Endodermal cell (in vitro differentiated cells): ENCODE measurements around the gene RPS14. TPM values are rescaled to one million over a fixed set of nuclear protein-coding genes. Genes with fewer than 3 reads are reported as not detected.

Source experiments
- DNase-seq: peaks from one replicate; pipeline ENCODE4 v3.0.0-alpha.2; 2017
- H3K27ac ChIP-seq: 2 replicates; pipeline ENCODE4 v1.5.1; 2013; ENCODE audit warnings: mild to moderate bottlenecking, low read depth, low read length, moderate library complexity
- H3K27me3 ChIP-seq: 2 replicates; pipeline ENCODE4 v1.6.1; 2013; ENCODE audit warnings: mild to moderate bottlenecking, low read length, moderate library complexity; ENCODE audit not compliant: insufficient read depth, control insufficient read depth, poor library complexity, severe bottlenecking
- H3K36me3 ChIP-seq: 2 replicates; pipeline ENCODE4 v1.7.0; 2013; ENCODE audit warnings: mild to moderate bottlenecking, low read length, moderate library complexity; ENCODE audit not compliant: control insufficient read depth, insufficient read depth
- H3K4me1 ChIP-seq: one replicate; pipeline ENCODE4 v1.7.0; 2013; ENCODE audit warnings: low read length; ENCODE audit not compliant: control insufficient read depth, insufficient read depth
- H3K4me3 ChIP-seq: 2 replicates; pipeline ENCODE4 v1.5.1; 2013; ENCODE audit warnings: mild to moderate bottlenecking, low read length, moderate library complexity
- H3K9ac ChIP-seq: 2 replicates; pipeline ENCODE4 v1.6.1; 2013; ENCODE audit warnings: mild to moderate bottlenecking, low read length, moderate library complexity; ENCODE audit not compliant: poor library complexity, severe bottlenecking; ENCODE audit errors: extremely low read depth
- H3K9me3 ChIP-seq: 2 replicates; pipeline ENCODE4 v1.6.1; 2013; ENCODE audit warnings: mild to moderate bottlenecking, low read length, moderate library complexity; ENCODE audit not compliant: control insufficient read depth
- H3K27ac Mint-ChIP-seq: 2 replicates; pipeline ENCODE4 v1.8.0; 2020; ENCODE audit warnings: mixed read lengths
- H3K27me3 Mint-ChIP-seq: 2 replicates; pipeline ENCODE4 v1.8.0; 2021; ENCODE audit warnings: mild to moderate bottlenecking, mixed read lengths; ENCODE audit not compliant: insufficient read depth
- H3K36me3 Mint-ChIP-seq: 2 replicates; pipeline ENCODE4 v1.8.0; 2020; ENCODE audit warnings: low read depth, mixed read lengths
- H3K4me1 Mint-ChIP-seq: 2 replicates; pipeline ENCODE4 v1.8.0; 2020; ENCODE audit warnings: mixed read lengths
- H3K4me3 Mint-ChIP-seq: 2 replicates; pipeline ENCODE4 v1.8.0; 2020; ENCODE audit warnings: mild to moderate bottlenecking, moderate library complexity, mixed read lengths
- H3K9me3 Mint-ChIP-seq: 2 replicates; pipeline ENCODE4 v1.8.0; 2020; ENCODE audit warnings: mild to moderate bottlenecking, mixed read lengths
- CTCF ChIP-seq: fragments of 200-600 bp; sonication (generic); conservative IDR thresholded peaks from 2 replicates; pipeline ENCODE4 v1.5.0; 2021; ENCODE audit warnings: antibody characterized with exemption, mild to moderate bottlenecking
- WGBS, 2 experiments: methylation state at CpG; one replicate each; pipeline versions ENCODE4 v1.1.5 to v1.1.7; 2013; ENCODE audit warnings: missing lambda C conversion rate in 2 of 2, mixed read lengths in 1 of 2; ENCODE audit not compliant: insufficient coverage in 1 of 2, insufficient read length in 1 of 2; 5-methylcytosine and 5-hydroxymethylcytosine counted together
- total RNA-seq, 2 donors: library from RNA; stranded (reverse); fragmentation: NEBNext Ultra II Directional in 1 of 2; extraction: Animal tissue kit (Norgen Biotek cat#: 25700) in 1 of 2; gene quantifications; 2 replicates in 1 of 2; 3 replicates in 1 of 2; pipeline ENCODE4 v1.2.1, GENCODE V29; 2021

The RPS14 gene
- total RNA-seq, 2 donors from 2014 or later, result 2,313 to 2,316 TPM

- H3K4me1 Mint-ChIP-seq, result peaks cover 19% of the 10 kb centered on the region
- peak; percentile 50 for DNase-seq
- H3K27me3 Mint-ChIP-seq, result peaks cover 1% of the 10 kb centered on the region
- H3K4me3 Mint-ChIP-seq, result no peak overlapping the region
- H3K9ac ChIP-seq, result no peak overlapping the region
- H3K4me1 ChIP-seq, result peaks cover 7% of the 10 kb centered on the region
- H3K27ac ChIP-seq, result no peak overlapping the region
- H3K27ac Mint-ChIP-seq, result no peak overlapping the region
- no peak for TF ChIP-seq CTCF
- H3K36me3 Mint-ChIP-seq, result peaks cover 45% of the 10 kb centered on the region
- peaks cover 50% of the 10 kb centered on the region for H3K36me3 ChIP-seq
- H3K9me3 ChIP-seq, result no peaks in the 10 kb centered on the region
- no peak overlapping the region for H3K4me3 ChIP-seq
- no peaks in the 10 kb centered on the region for H3K9me3 Mint-ChIP-seq
- H3K27me3 ChIP-seq, result no peaks in the 10 kb centered on the region
- WGBS, 2 experiments, result 89 to 95% methylated on average over 6 of the region's 6 CpGs
Observed at GRCh38 chr5:150442699-150443080, 6.8 kb downstream of the RPS14 start.

GRCh38 chr5:150441813-150442698 is 7.5 kb downstream of the RPS14 start:
- H3K27ac Mint-ChIP-seq, result peak overlapping the region; percentile 77
- Histone ChIP-seq H3K9ac (no peak overlapping the region), H3K27ac (peak overlapping the region; percentile 41)

More at GRCh38 chr5:150441813-150442698, 7.5 kb downstream of the RPS14 start:
- WGBS, 2 experiments, result 70 to 82% methylated on average over 8 to 18 of the region's 18 CpGs
- H3K27me3 Mint-ChIP-seq, result peaks cover 1% of the 10 kb centered on the region
- no peak overlapping the region for H3K4me3 ChIP-seq
- H3K4me1 Mint-ChIP-seq, result peaks cover 12% of the 10 kb centered on the region
- no peak for TF ChIP-seq CTCF
- peaks cover 39% of the 10 kb centered on the region for H3K36me3 Mint-ChIP-seq
- no peak overlapping the region for H3K4me3 Mint-ChIP-seq
- H3K36me3 ChIP-seq, result peaks cover 44% of the 10 kb centered on the region
- peaks cover 7% of the 10 kb centered on the region for H3K4me1 ChIP-seq
- DNase-seq, result peak; percentile 76
- H3K9me3 Mint-ChIP-seq, result no peaks in the 10 kb centered on the region
- H3K27me3 ChIP-seq, result no peaks in the 10 kb centered on the region
- H3K9me3 ChIP-seq, result no peaks in the 10 kb centered on the region
